ENCODE data around the gene TM7SF3. TPM values are rescaled to one million over a fixed set of nuclear protein-coding genes. Genes with fewer than 3 reads are reported as not detected.
A peak's percentile ranks its signal among the peaks of the same experiment; 100 is the strongest.
"Not testable (repeated sequence)": the region's sequence is repeated elsewhere in the genome, so short reads cannot be mapped to it uniquely, and the experiment has no call there.

TM7SF3 gene
- total RNA-seq, 1 donor from 2014 or later, result 19.7 TPM

GRCh38 chr12:27020761-27021160 lies 6.6 kb upstream of the TM7SF3 start:
- intact Hi-C loops (cut with DNase I), result loop anchor here (5.0 kb wide), 1 partner anchor 287 kb away; no protein-coding TSS in a partner anchor
- ATAC-seq (ENCODE audit: poor library complexity) (no peak), DNase-seq (no peak)

- ATAC-seq (ENCODE audit: poor library complexity) (no peak), DNase-seq (no peak)
- intact Hi-C loops (cut with DNase I), result no loop called here
These were observed 3.9 kb upstream of the TM7SF3 start for GRCh38 chr12:27018037-27018436.

DNA sequence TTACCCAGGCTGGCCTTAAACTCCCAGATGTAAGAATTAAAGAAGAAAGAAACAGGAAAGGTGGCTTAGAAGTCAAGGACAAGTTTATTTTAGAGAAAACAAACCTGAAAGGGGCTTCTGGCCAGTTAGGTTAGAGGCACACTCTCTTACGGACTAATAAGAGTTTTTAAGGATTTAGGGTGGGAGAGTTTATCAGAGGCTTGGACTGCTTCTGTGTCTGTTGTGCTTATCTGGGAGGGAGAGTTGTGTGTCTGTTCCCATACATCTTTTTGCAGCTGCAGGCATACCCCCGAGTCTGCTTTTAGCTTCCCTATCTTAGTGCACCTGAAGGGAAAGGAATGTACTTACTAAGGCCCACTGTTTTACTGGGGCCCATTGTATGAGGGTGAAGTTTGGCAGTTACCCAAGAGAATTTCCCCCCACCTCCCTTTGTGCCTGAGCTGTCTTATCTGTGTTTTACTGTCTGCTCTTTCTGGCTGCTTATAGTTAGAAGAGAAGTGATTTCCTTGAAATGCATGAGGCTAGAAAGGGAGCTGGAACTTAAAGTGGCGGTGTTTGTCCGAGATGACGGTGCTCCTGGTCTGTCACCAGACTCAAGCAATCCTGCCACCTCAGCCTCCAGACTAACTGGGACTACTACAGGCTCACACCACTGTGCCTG lies 3.1 kb upstream of the TM7SF3 start:
- DNase-seq; intact Hi-C loops (cut with DNase I); ATAC-seq (ENCODE audit: poor library complexity): not testable (repeated sequence)

GRCh38 chr12:27015730-27016076 lies 1.5 kb upstream of the TM7SF3 start:
- intact Hi-C loops (cut with DNase I), result no loop called here
- no peak for DNase-seq
- no peak for ATAC-seq (ENCODE audit: poor library complexity)

- ATAC-seq (ENCODE audit: poor library complexity), result peak; percentile 16
- DNase-seq, result no peak
- intact Hi-C loops (cut with DNase I), result loop anchor here (5.0 kb wide), 1 partner anchor 78 kb away; the partner anchor contains the start of genes FGFR1OP2 and INTS13
These were observed 910 bp upstream of the TM7SF3 start for GRCh38 chr12:27014859-27015729.

DNA sequence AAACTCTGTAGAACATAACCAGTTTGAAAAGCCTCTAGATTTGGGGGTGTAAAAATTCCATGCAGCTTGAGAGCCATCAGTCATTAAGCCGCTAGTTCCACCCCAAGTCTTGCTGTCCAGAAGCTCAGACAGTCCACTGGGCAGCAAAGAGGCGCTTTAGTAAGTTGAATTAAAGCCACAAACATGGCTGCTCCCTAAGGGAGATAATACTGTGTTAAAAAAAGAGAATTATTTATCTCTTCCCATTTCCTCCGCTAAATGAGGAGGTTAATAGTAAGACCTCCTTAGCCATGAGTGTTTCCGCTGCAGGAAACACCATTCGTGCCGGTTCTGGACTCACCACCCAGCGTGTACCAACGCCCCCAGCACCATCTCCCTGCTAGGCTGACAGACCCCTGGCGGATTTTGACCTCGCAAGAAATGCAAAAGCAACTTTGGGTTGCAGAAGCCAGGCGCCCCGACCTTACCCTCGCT lies 536 bp downstream of the TM7SF3 start:
- DNase-seq (no peak), ATAC-seq (ENCODE audit: poor library complexity) (peak; percentile 41)
- intact Hi-C loops (cut with DNase I), result loop anchor here (5.0 kb wide), 1 partner anchor 76 kb away; the partner anchor contains the start of genes FGFR1OP2 and INTS13

- intact Hi-C loops (cut with DNase I), result loop anchor here (5.0 kb wide), 1 partner anchor 76 kb away; the partner anchor contains the start of genes FGFR1OP2 and INTS13
- no peak for DNase-seq
- no peak for ATAC-seq (ENCODE audit: poor library complexity)
These were observed 1.3 kb downstream of the TM7SF3 start for GRCh38 chr12:27012982-27013255.

DNA sequence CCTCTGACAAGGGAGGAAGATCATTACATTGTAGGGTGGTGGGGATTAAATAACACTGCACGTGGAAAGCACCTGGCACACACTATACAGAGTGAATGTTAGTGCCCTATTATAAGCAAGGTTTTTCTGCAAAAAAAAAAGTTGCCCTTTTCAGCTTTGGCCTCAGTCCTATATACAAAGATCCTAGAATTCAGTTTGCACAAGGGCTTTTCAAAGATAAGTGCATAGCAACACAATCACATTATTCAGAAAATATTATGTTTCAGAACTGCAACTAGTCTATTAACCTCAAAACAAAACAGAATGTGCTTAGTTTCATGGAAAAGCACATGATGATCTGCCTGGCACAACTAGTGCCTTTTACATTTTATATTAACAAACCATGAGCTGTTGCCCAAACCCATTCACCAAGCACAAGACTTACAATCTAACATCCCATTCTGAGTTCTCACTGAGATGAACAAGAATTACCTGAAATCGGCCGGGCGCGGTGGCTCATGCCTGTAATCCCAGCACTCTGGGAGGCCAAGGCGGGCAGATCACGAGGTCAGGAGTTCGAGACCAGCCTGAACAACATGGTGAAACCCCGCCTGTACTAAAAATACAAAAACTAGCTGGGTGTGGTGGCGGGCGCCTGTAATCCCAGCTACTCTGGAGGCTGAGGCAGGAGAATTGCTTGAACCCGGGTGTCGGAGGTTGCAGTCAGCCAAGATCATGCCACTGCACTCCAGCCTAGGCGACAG lies 1.8 kb downstream of the TM7SF3 start:
- ATAC-seq (ENCODE audit: poor library complexity) (no peak), DNase-seq (no peak)
- intact Hi-C loops (cut with DNase I), result loop anchor here (5.0 kb wide), 1 partner anchor 75 kb away; the partner anchor contains the start of genes FGFR1OP2 and INTS13

GRCh38 chr12:27009881-27010301 lies 4.3 kb downstream of the TM7SF3 start:
- no peak for ATAC-seq (ENCODE audit: poor library complexity)
- intact Hi-C loops (cut with DNase I), result loop anchor here (5.0 kb wide), 1 partner anchor 73 kb away; the partner anchor contains the start of genes FGFR1OP2 and INTS13
- DNase-seq, result no peak

DNA sequence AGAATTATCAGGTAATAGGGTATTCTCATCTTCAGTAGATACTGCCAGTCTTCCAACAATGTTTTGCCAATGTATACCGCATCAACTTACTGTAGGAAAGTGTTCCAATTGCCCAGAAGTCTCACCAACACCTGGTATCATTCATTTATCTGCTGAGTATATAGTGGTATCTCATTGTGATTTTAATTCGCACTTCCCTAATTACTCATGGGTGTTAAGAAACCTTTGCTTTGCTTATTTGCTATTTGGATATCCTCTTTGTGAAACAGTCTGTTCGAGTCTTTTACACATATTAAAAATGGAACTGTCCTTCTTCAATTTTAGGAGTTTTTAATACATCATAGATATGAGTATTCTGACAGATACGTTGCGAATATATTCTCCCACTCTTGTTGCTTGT lies 6.1 kb downstream of the TM7SF3 start:
- no peak for DNase-seq
- ATAC-seq (ENCODE audit: poor library complexity), result no peak
- intact Hi-C loops (cut with DNase I), result no loop called here

DNA sequence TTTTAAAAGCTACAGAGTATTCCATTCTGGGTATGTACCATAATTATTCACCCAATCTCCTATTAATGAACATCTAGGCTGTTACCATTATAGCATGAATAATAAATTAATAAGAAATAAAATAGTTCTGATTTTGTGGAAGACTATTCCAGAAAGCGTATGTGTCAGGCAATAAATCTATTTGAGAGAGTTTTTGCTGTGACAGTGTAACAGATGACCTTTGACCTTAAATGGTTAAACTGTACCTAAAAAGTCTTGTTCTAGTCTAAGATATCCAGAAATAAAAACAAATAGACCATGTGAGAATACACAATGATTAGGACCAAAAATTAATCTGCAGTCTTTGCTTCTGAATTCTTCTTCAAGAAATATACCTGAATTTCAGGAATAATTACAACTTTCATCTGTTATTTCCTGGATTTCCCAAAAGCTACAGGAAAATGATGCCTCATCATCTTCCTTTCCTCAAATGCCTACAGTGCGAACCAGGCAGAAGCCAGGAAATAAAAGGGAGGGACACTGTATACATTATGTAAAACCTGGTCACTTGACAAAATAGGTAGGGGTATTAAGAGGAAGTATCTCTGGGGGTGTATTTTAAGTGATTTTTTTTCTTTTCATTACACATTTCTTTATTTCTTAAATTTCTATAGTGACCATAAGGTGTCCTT lies 7.3 kb downstream of the TM7SF3 start:
- DNase-seq, result no peak
- intact Hi-C loops (cut with DNase I), result no loop called here
- ATAC-seq (ENCODE audit: poor library complexity), result no peak

DNA sequence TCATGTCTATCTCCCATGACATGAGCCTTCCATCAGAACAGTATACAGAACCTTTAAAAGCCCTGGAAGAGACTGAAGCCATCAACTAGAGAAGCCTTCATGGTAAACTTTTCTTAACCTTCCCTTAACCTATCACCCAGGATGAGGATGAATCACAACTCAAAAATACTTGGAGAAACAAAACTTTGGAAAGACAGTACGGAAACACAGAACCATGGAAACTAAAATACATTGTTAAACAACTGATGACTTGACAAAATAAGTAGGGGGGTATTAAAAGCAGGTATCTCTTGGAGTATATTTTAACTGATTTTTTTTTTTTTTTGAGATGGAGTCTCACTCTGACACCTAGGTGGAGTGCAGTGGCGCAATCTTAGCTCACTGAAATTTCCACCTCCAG lies 8.7 kb downstream of the TM7SF3 start:
- ATAC-seq (ENCODE audit: poor library complexity), result no peak
- no peak for DNase-seq
- intact Hi-C loops (cut with DNase I), result no loop called here

DNA sequence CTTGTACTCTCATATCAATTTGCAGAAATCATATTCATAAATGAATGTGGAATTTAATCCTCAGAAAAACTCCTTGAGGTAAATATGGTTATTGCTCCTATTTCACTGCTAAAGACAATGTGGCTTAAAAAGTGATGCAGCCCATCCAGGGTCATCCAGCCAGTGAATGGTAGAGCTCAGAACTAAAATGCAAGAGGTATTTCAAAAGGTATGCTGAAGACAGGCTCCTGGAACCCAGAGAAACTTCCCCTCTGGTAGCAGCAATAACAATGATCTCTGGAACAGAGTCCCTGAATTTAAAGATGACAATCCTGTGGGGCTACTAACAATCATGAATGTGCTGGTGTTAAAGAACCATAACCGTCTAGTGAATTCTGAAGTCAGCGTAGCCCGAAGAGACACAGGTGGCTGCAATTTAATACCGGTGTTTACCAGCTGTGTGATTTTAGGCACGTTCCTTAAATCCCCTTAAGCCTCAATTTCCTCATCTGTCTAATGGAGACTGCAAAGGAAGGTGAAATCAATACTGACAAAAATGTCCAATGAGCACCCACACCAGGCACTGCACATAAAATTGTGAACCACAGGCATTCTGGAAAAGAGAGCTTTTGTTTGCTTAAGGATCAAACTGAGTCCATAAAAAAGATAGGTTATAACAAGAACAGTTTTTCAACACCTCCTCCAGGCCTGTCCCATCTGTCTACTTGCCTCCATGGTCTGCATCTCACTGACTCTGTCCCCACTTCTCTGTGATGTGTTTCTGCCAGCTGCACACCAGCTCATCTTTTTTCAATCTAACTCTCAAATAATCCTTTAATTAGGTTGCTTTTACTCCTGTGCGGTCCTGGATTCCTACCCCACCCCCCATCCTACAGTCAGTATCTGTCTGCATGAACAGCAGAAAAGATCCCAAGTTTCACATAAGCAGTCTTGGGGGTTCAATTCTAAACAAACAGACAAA lies 10.5 kb downstream of the TM7SF3 start:
- DNase-seq (no peak), ATAC-seq (ENCODE audit: poor library complexity) (no peak)
- intact Hi-C loops (cut with DNase I), result no loop called here

DNA sequence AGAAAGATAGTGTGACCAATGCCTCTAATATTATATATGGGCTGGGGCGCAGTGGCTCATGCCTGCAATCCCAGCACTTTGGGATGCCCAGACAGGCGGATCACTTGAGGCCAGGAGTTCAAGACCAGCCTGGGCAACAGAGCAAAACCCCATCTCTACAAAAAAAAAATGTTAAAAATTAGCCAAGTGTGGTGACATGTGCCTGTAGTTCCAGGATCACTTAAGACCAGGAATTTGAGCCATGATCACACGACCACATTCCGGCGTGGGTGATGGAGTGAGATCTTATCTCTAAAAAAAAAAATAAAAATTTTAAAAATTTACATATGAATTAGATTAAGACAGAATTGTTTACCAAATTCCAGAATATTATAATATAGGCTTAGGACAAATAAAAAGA lies 12.0 kb downstream of the TM7SF3 start:
- no peak for DNase-seq
- intact Hi-C loops (cut with DNase I), result no loop called here
- no peak for ATAC-seq (ENCODE audit: poor library complexity)

GRCh38 chr12:27001663-27002062 lies 12.5 kb downstream of the TM7SF3 start:
- DNase-seq, result no peak
- intact Hi-C loops (cut with DNase I), result no loop called here
- no peak for ATAC-seq (ENCODE audit: poor library complexity)

- DNase-seq (no peak), ATAC-seq (ENCODE audit: poor library complexity) (no peak)
- intact Hi-C loops (cut with DNase I), result no loop called here
These were observed 13.2 kb downstream of the TM7SF3 start for GRCh38 chr12:27000961-27001360.

DNA sequence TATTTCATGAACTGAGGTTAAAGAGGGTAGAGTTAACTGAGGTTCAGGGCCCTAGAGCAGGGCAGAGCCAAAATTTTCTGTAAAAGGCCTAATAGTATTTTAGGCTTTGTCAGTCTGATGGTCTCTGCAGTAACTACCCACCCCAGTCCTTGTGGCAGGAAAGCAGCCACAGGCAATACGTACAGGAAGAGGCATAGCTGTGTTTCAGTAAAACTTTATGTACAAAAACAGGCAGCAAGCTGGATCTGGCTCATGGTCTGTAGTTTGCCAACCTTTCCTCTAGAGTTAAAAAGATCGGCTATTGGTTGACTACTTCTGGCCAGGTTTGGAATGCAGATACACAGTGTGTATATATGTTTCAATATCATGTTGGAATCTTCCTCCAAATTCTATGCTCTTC lies 17.2 kb downstream of the TM7SF3 start:
- no peak for DNase-seq
- no peak for ATAC-seq (ENCODE audit: poor library complexity)
- intact Hi-C loops (cut with DNase I), result no loop called here

DNA sequence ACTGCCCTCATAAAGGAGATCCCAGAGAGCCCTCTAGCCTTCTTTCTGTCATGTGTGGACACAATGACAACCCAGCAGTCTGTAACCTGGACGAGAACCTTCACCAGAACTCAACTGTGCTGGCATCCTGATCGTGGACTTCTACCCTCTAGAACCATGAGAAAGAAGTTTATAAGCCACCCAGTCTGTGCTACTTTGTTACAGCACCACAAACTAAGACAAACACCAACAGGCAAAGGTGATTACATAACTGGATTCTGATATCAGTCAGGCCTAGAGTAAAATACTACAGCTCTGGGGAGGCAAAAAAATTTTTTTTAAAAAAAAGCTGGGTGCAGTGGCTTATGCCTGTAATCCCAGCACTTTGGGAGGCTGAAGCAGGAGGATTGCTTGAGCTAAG lies 18.5 kb downstream of the TM7SF3 start:
- DNase-seq (no peak), ATAC-seq (ENCODE audit: poor library complexity) (no peak)
- intact Hi-C loops (cut with DNase I), result no loop called here

Data from Right ventricle myocardium superior (tissue), 1 donor.